Stimulated activated CD8-positive, alpha-beta memory T cell treated with anti-CD3 and anti-CD28 coated beads, Interleukin-15, amount 100 ng/mL, for 4 hours (primary cell): ENCODE measurements around the gene DST.
"Not testable (repeated sequence)": the region's sequence is repeated elsewhere in the genome, so short reads cannot be mapped to it uniquely, and the experiment has no call there.

Experiments used
- DNase-seq, 2 donors: peaks; one replicate each; pipeline ENCODE4 v3.0.0-alpha.2; 2020; ENCODE audit warnings: low read depth in 2 of 2

DST gene

DNA sequence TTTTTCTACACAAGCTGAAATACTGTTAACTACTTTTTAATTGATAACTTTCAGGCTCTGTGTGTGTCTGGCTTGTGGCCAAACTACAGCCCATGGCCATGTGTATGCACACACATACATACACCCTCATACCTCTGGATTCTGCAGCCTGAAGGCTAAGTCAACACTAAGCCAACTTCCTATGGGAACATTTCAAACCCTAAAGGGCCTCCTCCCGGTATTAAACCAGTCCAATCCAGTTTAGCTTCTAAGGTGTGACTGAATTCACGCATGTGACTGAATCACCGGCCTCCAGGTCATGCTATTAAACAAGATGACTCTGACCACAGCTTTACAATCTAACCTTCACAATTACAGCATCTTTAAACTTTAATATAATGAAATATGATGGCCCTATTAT, 20.7 kb upstream of the DST start:
- no peak for DNase-seq

DNA sequence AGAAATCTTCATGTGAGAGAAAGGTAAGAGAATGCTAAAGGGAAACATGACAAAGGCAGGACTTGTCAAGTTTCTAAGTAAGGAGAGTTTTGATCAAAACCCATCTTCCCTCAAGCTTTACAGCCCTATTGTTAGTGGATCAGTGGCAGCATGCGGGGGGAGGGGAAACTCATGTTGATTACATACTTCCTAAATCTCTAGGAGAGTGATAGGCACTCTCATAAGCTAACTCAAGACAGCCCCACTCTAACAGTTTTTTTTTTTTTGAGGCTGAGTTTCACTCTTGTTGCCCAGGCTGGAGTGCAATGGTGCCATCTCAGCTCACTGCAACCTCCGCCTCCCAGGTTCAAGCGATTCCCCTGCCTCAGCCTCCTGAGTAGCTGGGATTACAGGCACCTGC, 18.6 kb upstream of the DST start:
- not testable (repeated sequence) for DNase-seq

DNA sequence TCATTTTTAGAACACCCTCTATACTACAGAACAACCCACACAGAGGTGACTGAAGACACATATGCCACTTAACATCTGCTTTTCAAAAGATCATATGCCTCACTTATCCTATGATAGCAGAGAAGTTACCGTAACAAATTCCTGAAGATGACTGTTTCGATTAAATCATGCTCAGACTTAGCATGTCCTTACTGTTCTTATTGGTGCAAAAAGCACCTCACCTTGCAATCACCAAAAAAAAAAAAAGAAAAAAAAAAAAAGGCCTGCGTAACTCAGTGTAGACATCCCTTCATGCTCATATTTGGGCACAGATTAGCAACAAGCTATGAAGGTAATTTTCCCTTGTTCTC, 17.7 kb upstream of the DST start:
- DNase-seq: no peak

DNA sequence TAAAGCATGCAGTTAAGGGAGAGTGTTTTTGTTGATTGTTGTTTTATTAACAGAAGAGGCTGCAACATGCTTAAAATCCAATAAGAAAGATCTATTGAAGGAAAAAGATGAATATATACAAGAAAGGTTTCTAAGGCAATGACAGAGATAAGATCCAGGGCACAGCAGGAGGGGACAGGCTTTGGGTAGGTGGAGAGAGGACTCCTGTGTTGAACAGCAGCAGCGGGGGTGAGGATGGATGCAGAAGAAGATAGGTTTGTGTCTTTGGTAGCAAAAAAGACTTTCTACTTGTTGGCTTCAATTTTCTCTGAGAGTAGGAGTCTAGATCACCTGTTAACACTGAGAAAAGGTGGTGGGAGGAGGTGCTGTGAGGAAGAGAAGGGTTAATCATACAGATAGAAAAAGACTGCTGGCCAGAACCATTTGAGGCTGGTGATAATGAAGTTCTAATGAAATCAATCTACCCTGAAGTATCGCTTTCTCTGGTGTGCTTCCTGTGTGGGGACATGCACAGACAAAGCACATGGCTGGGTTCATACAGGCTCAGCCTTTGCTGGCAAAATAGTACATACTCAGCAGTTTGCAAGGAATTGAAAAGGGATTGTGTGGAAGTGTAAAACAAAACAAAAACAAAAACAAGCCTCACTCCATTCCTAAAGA, 17.2 kb upstream of the DST start:
- no peak for DNase-seq

DNA sequence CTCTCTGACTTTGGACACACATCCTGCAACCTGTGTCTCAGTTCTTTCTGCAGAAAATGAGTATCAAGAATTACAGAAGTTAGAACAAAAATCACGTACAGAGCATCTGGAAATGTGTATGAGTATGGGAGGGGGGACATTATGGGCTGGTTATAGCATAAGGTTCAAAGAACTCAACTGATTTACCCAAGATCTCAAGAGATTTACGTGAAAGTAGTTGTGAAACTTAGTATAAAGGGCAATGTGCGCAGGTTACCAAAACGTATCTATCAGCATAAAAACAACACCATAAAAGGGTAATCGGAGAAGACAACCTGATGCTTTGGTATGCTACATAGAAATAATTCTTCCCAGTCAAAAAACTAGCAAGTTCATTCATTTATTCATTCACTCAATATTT, 15.6 kb upstream of the DST start:
- no peak for DNase-seq

- no peak for DNase-seq
These were observed 14.7 kb upstream of the DST start for GRCh38 chr6:56657354-56657753.

GRCh38 chr6:56656466-56656865, 13.8 kb upstream of the DST start:
- DNase-seq: no peak

DNA sequence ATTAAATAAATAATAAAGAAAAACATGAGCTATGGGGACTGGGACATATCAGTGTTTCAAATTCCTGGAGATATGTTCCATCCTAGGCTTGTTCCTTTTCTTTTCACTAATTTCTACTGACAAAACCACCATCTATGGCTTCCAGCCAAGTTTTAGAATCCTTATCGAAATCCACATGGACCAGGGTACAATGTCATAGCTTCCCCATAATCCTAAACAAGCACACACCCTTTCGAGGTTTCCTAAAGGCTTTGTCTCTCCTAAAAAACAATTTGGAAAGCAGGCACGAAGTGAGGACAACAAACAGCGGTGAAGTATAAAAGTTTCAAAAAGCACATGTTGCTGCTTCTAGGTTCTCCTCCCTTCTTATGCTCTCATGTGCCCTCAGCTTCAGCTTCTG, 13.3 kb upstream of the DST start:
- no peak for DNase-seq

GRCh38 chr6:56655249-56655648, 12.6 kb upstream of the DST start:
- no peak for DNase-seq

DNA sequence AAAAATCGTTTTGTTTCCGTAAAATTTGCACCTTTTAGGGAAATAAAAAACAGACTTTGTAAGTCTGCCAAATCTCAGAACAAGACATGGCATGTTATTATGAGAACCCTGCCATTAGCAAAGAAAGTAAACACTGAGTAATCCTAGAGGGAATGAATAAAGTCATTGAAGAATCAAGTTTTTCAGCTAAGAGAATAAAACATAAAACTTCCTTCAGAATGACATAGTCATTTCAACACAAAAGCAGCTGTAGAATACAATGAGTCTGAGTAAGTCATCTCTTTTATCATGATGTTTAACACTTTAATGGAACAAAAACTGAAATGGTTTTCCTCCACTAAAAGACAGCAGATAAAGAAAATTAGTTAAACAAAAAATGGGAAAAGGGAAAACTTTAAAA, 10.3 kb upstream of the DST start:
- DNase-seq: no peak

DNA sequence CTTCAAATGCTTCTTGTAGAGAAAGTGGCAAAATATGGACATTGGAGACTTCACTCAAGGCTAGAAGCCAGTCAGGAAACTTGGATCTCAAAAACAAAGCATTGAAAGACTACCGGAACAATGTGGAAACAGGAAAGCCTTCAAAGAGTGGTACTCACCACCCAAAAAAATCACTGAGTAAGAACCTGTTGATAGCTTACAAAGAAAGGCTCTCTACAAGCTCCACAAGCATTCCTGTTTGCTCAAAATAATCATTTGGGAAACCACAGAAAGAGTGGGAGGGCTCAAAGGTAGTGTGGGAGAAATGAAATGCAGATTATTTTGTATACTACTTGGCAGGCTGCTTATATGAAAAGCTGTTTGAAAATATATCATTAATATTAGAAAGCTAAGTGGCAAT, 9.5 kb upstream of the DST start:
- no peak for DNase-seq

- no peak for DNase-seq
These were observed 7.5 kb upstream of the DST start for GRCh38 chr6:56650191-56650590.

GRCh38 chr6:56649782-56650181, 7.1 kb upstream of the DST start:
- DNase-seq: no peak

- no peak for DNase-seq
These were observed 6.5 kb upstream of the DST start for GRCh38 chr6:56649053-56649769.

DNA sequence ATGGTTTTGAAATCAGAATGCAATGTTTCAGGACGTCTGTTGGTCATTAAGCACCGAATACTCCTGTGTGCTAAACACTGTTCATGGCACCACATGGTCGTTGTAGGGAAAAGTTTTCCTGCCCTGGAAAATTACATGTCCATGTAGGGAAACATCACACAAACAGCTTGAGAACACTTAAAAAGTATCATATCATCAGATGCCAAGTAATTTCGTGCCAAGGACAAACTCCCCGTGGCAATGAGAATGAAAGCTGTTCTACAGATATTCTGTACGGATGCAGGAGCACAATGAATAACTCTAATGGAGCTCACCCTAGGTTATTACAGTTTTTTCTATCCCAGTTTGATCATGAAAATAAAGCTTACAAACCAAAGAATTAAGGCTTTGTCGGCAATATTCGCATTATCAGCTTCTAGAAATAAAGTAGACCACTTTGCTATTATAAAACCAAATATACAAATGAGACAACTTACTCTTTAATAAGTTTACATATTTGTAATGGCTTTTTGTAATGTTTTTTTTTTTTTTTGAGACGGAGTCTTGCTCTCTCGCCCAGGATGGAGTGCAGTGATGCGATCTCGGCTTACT, 4.6 kb upstream of the DST start:
- no peak for DNase-seq

- no peak for DNase-seq
These were observed 1.7 kb upstream of the DST start for GRCh38 chr6:56644366-56644765.

- no peak for DNase-seq
These were observed 845 bp upstream of the DST start for GRCh38 chr6:56643379-56644089.

DNA sequence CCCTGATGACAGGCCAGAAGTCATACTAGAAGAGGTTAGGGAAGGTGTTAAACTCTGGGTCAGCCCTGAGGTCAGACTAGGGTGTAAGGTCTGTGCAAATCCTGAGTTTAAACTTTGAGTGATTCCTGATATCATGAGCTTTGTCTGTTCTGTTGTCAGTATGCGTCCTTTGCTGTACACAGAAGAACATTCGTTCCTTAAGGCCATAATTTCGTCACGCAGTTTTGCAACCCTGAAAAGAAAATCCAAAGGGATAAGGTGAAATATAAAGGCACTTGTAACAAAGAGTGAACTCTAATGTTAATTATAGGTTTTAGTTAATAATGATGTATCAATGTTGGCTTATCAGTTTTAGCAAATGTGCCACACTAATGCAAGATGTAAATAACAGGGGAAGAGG, 2.3 kb downstream of the DST start:
- no peak for DNase-seq

- no peak for DNase-seq
These were observed 3.9 kb downstream of the DST start for GRCh38 chr6:56638760-56639159.

DNA sequence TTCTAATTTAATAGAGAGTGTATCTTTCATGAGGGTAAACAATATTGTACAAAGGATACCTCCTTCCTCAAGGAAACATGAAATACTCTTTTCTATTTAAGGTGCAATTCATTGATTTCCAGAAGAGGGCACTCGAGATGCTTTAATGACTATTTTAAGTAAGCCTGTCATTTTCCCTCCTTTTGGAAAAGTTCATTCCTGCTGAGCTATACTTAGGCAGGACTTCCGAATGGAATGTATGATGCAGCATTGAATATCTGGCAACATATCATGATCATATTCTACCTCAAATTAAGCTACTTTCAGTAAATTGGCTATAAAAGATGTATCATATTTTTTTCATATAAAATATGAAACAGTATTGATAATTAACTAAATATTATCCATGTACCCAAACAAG, 5.0 kb downstream of the DST start:
- no peak for DNase-seq

DNA sequence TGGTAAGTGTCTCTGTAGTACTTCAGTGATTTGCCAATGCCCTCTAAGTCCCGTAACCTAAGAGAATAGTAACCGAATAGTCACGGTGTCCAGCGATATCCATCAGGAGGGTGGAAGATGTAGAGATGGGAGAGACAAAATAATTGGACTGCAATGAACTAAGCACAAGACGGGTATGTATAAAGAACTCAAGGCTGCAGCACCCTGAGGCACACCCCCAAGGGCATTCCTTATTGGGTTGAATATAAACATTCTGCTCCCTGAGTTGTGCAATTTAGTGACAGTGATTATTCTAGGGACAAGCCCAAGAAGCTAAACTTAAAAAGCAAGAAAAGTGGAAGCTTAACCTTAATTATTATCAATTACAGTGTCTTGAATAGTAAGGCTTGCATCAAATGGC, 14.6 kb downstream of the DST start:
- DNase-seq: no peak

DNA sequence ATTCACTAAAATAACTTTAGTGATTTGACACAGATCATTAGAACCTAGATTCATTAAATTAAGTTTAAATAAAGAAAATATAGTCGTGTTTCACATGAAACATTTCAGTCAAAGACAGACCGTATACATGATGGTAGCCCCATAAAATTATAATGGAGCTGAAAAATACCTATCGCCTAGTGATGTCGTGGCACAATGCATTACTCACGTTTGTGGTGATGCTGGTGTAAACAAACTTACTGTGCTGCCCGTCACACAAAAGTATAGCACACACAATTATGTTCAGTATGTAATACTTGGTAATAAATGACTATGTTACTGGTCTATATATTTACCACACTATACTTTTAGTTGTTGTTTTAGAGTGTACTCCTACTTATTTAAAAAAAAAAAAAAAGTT, 17.3 kb downstream of the DST start:
- no peak for DNase-seq

DNA sequence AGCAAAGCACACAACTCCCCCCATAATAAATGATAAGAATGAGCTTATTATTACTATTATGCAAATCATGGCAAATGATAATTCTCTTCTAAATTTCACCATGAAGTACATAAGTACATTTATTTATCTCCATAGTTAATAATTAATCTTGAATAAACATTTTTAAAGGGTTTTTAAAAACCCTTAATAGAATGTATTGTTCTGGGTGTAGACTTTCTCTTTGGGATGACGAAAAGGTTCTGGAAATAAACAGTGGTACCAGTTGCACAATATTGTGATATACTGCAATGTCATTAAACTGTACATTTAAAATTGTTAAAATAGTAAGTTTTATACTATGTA, 18.0 kb downstream of the DST start:
- no peak for DNase-seq
